IPS-18c (cell line): ENCODE data around the gene KRTAP10-6.
"Not testable (repeated sequence)": the region's sequence is repeated elsewhere in the genome, so short reads cannot be mapped to it uniquely, and the experiment has no call there.

Experiments
- H3K4me3 ChIP-seq: 2 replicates; pipeline ENCODE4 v1.7.0; 2013; ENCODE audit warnings: low read depth, mild to moderate bottlenecking, low read length, moderate library complexity; ENCODE audit not compliant: insufficient read depth
- H3K9me3 ChIP-seq: one replicate; pipeline ENCODE4 v1.6.1; 2013; ENCODE audit warnings: mild to moderate bottlenecking, low read length, moderate library complexity; ENCODE audit not compliant: control insufficient read depth, insufficient read depth

The KRTAP10-6 gene

GRCh38 chr21:44625756-44626155 is 33.5 kb upstream of the KRTAP10-6 start:
- Histone ChIP-seq H3K4me3 (no peak overlapping the region), H3K9me3 (peaks cover 9% of the 10 kb centered on the region)

DNA sequence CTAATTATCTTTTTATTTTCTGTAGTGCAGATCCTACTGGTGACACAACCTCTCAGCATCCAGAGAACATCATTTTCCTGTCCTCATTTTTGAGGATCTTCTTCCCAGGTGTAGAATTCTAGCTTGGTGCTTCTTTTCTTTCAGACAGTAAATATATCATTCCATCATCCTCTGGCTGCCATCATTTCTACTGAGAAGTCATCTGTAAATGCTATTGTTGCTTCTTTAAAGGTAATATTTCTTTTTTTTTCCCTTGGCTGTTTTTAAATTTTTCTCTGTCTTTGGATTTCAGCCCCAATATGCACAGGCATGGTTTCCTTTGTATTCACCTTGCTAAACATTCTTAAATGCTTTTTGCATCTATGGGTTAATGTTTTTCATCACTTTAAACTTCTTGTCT is 31.3 kb upstream of the KRTAP10-6 start:
- peaks cover 7% of the 10 kb centered on the region for H3K9me3 ChIP-seq

DNA sequence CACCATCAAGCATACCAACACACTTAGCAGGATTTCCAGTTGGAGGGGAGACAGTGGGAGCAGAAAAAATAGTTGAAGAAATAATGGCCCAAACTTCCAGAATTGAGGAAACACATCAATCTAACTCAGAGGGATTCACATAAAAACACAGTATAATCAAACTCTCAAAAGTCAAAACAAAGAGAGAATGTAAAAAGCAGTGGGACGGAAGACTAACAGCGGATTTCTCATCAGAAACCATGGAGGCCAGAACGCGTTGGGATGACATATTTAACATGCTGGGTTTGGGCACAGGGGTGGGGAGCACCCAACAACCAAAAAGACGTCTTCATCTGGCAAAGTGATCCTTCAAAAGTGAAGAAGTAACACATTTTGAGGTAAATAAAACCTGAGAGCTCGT is 27.6 kb upstream of the KRTAP10-6 start:
- peaks cover 7% of the 10 kb centered on the region for H3K9me3 ChIP-seq
- no peak overlapping the region for H3K4me3 ChIP-seq

More for the DNA sequence above, 31.3 kb upstream of the KRTAP10-6 start:
- H3K4me3 ChIP-seq = no peak overlapping the region

- no peak overlapping the region for H3K4me3 ChIP-seq
- H3K9me3 ChIP-seq = peaks cover 7% of the 10 kb centered on the region
Observed at GRCh38 chr21:44618909-44619308, 26.6 kb upstream of the KRTAP10-6 start.

DNA sequence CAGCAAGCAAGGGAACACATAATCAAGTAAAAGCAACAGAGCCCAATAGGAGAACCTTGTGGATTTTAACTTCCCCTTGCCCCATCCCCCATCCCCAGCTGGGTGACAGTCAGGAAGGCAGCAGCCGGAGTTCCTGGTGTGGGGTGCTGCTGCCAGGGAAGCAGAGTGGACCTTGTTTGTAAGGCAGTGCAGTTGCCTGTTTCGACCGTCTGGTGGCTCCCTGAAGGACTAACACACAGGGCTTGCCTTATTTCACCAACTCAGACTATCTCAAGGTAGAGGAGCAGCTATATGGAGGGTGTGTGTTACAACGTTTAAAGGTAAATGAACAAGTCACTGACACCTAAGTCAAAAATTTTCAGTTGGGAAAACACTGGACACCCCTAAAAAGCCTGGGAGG is 26.2 kb upstream of the KRTAP10-6 start:
- Histone ChIP-seq H3K4me3 (no peak overlapping the region), H3K9me3 (peaks cover 7% of the 10 kb centered on the region)

- Histone ChIP-seq H3K9me3 (peaks cover 3% of the 10 kb centered on the region), H3K4me3 (no peak overlapping the region)
Observed at GRCh38 chr21:44617071-44617501, 24.8 kb upstream of the KRTAP10-6 start.

- Histone ChIP-seq H3K9me3 (no peaks in the 10 kb centered on the region), H3K4me3 (no peak overlapping the region)
Observed at GRCh38 chr21:44616591-44616926, 24.3 kb upstream of the KRTAP10-6 start.

DNA sequence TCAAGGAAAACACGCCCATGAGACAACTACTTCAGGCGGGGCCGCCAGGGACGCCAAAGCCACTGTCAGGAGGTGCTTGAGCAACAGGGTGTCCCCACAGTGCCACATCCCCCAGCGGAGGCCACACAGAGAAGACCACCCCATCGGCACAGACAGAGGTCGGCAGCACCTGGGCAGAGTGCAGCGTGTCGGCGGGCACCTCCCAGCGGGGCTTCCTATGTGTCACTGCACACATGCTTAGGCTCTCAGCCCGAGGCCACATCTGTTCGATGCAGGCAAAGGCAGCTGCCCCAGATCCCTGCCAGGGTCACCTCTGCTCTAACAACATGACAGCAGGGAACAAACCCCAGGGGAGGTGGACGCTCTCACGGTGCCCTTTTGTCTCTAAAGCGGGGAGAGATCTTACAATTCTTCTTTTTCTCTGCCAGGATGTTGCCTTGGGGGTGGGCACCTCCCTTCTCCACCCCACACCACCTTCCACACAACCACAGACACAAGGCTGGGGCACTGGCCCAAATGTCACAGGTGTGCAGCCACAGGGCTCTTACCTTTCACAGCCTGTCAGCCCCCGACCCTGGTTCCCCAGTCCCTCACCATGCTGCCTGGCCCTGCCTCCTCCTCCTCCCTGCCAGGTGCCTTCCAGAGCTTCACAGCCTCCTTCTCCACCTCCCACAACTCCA is 23.7 kb upstream of the KRTAP10-6 start:
- Histone ChIP-seq H3K9me3 (no peaks in the 10 kb centered on the region), H3K4me3 (no peak overlapping the region)

DNA sequence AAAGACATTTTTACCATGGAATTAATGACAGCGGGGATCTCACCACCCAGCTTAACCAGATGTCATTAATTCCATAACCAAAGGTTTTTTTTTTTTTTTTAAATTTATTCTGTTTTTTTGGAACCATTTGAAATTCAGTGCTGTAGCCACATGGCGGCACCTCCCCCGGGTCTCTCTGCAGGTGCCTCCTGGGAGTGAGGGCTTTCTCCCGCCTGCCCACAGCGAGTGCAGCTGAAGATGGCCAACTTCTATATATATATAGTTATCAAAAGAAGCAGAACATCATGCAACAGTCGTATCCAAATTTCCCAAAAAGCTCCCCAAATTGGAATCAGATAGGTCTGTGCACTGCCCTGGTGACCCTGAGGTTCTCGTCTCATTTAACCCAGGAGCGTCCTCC is 23.2 kb upstream of the KRTAP10-6 start:
- Histone ChIP-seq H3K9me3 (peaks cover 5% of the 10 kb centered on the region), H3K4me3 (no peak overlapping the region)

DNA sequence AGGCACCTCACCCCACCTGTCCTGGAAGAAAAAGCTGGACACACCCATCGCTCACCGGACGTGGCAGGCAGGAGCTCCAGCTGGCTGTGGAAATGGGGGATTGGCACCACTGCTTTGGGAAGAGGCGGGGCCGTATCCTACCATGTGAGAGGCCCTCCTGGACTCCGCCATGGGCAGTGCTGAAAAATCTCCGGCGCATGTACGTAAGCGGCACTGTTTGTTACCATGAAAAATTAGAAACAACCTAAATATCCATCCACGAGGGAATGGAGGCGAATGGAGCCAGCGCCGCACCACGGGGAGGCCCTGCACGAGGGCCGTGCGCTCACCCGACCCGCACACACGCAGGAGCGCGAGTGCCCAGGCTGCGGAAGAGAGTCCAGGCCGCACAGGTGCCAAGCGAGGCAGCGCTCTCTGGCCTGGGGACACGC is 22.7 kb upstream of the KRTAP10-6 start:
- no peak overlapping the region for H3K4me3 ChIP-seq
- H3K9me3 ChIP-seq = peaks cover 6% of the 10 kb centered on the region

DNA sequence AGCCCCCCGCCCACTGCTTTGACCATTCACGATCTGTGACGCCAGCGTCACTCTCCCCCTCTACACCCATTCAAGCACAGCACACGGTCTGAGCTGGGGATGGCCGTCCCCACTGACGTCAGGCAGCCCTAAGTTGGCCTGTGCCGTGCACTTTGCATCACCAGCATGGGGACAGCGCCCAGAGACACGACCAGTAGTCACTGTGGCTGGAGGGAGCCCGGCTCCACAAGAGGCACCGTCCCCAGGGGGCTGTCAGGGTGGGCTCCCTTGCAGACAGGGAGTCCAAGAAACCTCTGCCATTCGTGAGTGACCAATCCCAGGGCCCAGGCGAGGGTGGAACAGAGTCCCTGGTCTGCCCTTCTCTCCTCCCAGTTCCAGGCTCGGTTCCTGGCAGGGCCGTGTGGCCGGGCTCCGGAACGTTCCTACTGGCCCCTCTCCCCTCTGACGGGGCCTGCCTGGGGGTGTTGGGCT is 21.9 kb upstream of the KRTAP10-6 start:
- no peak overlapping the region for H3K4me3 ChIP-seq
- peaks cover 6% of the 10 kb centered on the region for H3K9me3 ChIP-seq

DNA sequence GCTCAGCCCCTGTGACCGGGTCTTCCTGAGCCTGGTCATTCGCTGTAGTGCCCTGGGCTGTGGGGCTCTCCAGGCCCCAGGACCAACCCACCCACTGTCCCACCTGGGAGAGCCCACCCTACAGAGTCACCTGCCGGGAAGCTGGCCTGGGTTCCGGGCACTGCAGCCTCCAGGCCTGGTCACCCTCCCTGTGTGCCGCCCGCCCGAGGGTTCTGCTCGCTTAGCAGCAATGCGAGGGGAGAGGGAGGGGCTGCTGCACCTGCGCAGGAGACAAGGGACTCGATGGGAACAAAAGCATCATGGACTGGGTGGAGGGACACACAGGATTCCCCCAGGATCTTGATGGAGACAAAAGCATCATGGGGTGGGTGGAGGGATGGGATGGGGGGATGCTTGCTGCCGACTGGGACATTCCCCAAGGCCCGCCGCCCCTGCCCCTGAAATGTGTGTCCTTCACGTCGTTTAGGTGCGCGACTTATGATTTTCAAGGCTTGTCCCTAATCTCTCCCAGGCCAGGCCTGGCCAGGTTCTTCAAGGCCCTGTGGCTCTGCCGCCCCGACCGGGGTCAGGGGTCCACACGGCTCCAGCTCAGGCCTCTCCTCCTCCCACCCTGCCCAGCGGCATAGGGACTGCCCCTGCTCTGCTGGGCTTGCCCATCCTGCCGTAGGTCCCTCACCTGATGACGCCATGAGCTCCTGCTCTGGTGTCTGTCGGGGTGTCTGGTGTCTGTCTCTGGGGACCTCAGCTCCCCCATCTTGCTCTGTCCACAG is 21.3 kb upstream of the KRTAP10-6 start:
- Histone ChIP-seq H3K4me3 (no peak overlapping the region), H3K9me3 (peaks cover 6% of the 10 kb centered on the region)

- no peak overlapping the region for H3K4me3 ChIP-seq
- H3K9me3 ChIP-seq = peaks cover 6% of the 10 kb centered on the region
Observed at GRCh38 chr21:44612669-44613229, 20.4 kb upstream of the KRTAP10-6 start.

DNA sequence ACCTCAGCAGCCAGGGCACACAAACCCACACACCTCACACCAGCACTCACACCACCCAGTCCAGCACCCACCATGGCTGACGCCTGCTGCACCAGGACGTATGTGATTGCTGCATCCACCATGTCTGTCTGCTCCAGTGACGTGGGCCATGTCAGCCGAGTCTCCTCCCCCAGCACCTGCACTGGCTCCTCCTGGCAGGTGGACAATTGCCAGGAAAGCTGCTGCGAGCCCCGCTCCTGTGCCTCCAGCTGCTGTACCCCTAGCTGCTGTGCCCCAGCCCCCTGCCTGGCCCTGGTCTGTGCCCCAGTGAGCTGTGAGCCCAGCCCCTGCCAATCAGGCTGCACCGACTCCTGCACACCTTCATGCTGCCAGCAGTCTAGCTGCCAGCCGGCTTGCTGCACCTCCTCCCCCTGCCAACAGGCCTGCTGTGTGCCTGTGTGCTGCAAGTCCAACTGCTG is 19.8 kb upstream of the KRTAP10-6 start, which contains the start of gene KRTAP10-8:
TSS of gene KRTAP10-8 (plus strand) at position 51 of the 458 bp plus-strand sequence. CDS start at position 73, 22 bp downstream.
- Histone ChIP-seq H3K4me3 (no peak within 1 kb of the TSS), H3K9me3 (peaks cover 6% of the 10 kb centered on the region)

DNA sequence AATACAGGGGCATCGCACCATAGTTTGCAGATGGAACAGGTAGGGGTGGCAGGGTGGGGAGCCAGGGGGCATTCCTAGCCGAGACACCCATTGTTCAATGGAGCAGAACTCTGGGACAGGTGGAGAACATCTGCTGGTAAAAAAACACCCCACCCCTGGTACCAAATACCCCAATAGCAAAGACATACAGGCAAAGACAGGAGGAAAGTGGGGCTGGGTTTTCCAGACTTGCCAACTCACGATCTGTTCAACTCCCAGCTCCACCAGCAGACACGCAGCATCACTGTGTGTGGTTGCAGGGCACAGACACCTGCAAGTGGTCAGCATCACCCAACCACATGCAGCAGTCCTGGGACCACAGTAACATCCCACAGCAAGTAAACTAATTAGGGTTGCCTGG is 19.2 kb upstream of the KRTAP10-6 start:
- H3K9me3 ChIP-seq = peaks cover 6% of the 10 kb centered on the region

DNA sequence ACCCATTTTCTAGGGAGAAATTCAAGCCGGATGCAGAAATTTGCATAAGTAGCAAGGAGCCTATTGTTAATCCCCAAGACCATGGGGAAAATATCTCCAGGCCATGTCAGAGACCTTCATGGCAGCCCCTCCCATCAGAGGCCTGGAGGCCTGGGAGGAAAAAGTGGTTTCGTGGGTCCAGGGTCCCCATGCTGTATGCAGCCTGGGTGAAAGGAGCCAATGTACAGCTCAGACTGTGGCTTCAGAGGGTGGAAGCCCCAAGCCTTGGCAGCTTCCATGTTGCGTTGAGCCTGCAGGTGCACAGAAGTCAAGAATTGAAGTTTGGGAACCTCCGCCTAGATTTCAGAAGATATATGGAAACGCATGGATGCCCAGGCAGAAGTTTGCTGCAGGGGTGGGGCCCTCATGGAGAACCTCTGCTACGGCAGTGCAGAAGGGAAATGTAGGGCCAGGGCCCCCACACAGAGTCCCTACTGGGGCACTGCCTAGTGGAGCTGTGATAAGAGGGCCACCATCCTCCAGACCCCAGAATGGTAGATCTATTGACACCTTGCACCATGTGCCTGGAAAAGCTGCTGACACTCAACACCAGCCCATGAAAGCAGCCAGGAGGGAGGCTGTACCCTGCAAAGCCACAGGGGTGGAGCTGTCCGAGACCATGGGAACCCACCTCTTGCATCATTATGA is 18.0 kb upstream of the KRTAP10-6 start:
- not testable (repeated sequence) for H3K9me3 ChIP-seq, H3K4me3 ChIP-seq

More for the DNA sequence above, 19.2 kb upstream of the KRTAP10-6 start:
- H3K4me3 ChIP-seq = no peak overlapping the region

DNA sequence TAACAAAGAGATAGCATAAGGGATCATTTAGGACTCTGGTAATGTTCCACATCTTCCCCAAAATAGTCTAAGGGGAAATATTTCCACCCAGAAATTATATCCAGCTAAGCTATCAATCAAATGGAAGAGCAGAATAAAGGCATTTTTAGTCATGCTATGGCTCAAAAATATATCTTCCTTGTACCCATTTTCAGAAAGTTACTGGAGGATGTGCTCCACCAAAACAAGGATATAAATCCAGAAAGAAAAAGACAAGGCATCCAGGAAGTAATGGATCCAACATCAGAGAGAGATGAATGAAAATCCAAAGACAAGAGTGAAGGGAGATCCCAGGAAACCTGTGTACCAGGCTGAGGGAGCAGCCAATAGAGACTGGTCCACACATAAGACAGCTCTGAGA is 16.9 kb upstream of the KRTAP10-6 start:
- Histone ChIP-seq H3K9me3 (peaks cover 6% of the 10 kb centered on the region), H3K4me3 (no peak overlapping the region)
